NCI-H1048 (cell line): Measurements from ENCODE around the gene RTN1.

Source experiments
- DNase-seq: peaks from one replicate; lab custom pipeline; 2025; lab: John Stamatoyannopoulos, UW

Gene RTN1

GRCh38 chr14:59565087-59565486 lies 305.5 kb downstream of the RTN1 start:
- no peak for DNase-seq

GRCh38 chr14:59564366-59564765 lies 306.2 kb downstream of the RTN1 start:
- DNase-seq, result no peak

- DNase-seq, result no peak
Observed at GRCh38 chr14:59547310-59547709, 323.3 kb downstream of the RTN1 start.
